PC-9 (cell line): ENCODE measurements around the gene GUCY1A2. TPM values are rescaled to one million over a fixed set of nuclear protein-coding genes. Genes with fewer than 3 reads are reported as not detected.

Experiments
- BruUV-seq: library from RNA; stranded (reverse); fragments of 400-500 nt; replicated peaks from 2 replicates; lab custom pipeline; 2021; lab: Mats Ljungman, UMichigan
- CTCF ChIA-PET: fragments of 300-600 bp; sonication (Branson Sonifier 250); formaldehyde crosslinking; loops from one replicate; lab custom pipeline; 2022; ENCODE audit warnings: antibody characterized with exemption; lab: Charles Lee
- POLR2A ChIA-PET: fragments of 300-600 bp; sonication (Branson Sonifier 250); formaldehyde crosslinking; loops from one replicate; lab custom pipeline; 2022; ENCODE audit warnings: antibody characterized with exemption; ENCODE audit not compliant: unreplicated experiment; lab: Charles Lee
- DNase-seq, 2 experiments: peaks; one replicate each; pipeline versions ENCODE4 v3.0.0 to v3.0.0-alpha.2; 2015 to 2022; ENCODE audit warnings: mixed read lengths in 1 of 2
- H2AFZ ChIP-seq: fragments of 200-600 bp; sonication (generic); 2 replicates; pipeline ENCODE4 v1.8.1; 2017; ENCODE audit warnings: antibody characterized with exemption
- H3F3A ChIP-seq: fragments of 200-600 bp; sonication (generic); 2 replicates; pipeline ENCODE4 v1.8.1; 2017; ENCODE audit warnings: antibody characterized with exemption, mild to moderate bottlenecking, low read depth; ENCODE audit not compliant: insufficient read depth
- H3K27ac ChIP-seq: fragments of 200-600 bp; sonication (generic); 2 replicates; pipeline ENCODE4 v1.6.1; 2016; ENCODE audit warnings: mixed run types
- H3K27me3 ChIP-seq: fragments of 200-600 bp; sonication (generic); 2 replicates; pipeline ENCODE4 v1.6.1; 2016; ENCODE audit warnings: low read depth, mixed run types; ENCODE audit not compliant: insufficient read depth
- H3K36me3 ChIP-seq: fragments of 200-600 bp; sonication (generic); 2 replicates; pipeline ENCODE4 v1.6.1; 2016; ENCODE audit warnings: low read depth, mixed run types
- H3K4me1 ChIP-seq: fragments of 200-600 bp; sonication (generic); replicated peaks from 2 replicates; pipeline ENCODE4 v1.6.1; 2016; ENCODE audit warnings: mixed run types; ENCODE audit not compliant: insufficient read depth
- H3K4me2 ChIP-seq: fragments of 200-600 bp; sonication (generic); 2 replicates; pipeline ENCODE4 v1.6.1; 2017; ENCODE audit warnings: mixed run types
- H3K4me3 ChIP-seq: fragments of 200-600 bp; sonication (generic); 2 replicates; pipeline ENCODE4 v1.6.1; 2016; ENCODE audit warnings: mixed run types
- H3K79me2 ChIP-seq: fragments of 200-600 bp; sonication (generic); 2 replicates; pipeline ENCODE4 v1.6.1; 2017; ENCODE audit warnings: low read depth, mixed run types
- H3K9me2 ChIP-seq: fragments of 200-600 bp; sonication (generic); 2 replicates; pipeline ENCODE4 v1.8.1; 2017; ENCODE audit warnings: mild to moderate bottlenecking; ENCODE audit not compliant: insufficient read depth
- H3K9me3 ChIP-seq: fragments of 200-600 bp; sonication (generic); 2 replicates; pipeline ENCODE4 v1.8.1; 2016; ENCODE audit warnings: low read depth; ENCODE audit not compliant: insufficient read depth
- H4K20me1 ChIP-seq: fragments of 200-600 bp; sonication (generic); 2 replicates; pipeline ENCODE4 v1.8.1; 2017; ENCODE audit not compliant: insufficient read depth
- CTCF ChIP-seq: fragments of 200-600 bp; sonication (generic); conservative IDR thresholded peaks from 2 replicates; pipeline ENCODE4 v1.6.1; 2017; ENCODE audit warnings: mixed run types, antibody characterized with exemption, mild to moderate bottlenecking, moderate library complexity
- EZH2 ChIP-seq: fragments of 200-600 bp; sonication (generic); IDR thresholded peaks from 2 replicates; pipeline ENCODE4 v1.8.0; 2017; ENCODE audit warnings: antibody characterized with exemption, low read depth
- intact Hi-C: fragments of 100-400 bp; cut with micrococcal nuclease; formaldehyde crosslinking; loops from one replicate; pipeline ENCODE4 v1.10.0; 2022; ENCODE audit not compliant: unreplicated experiment
- total RNA-seq: library from RNA; stranded (reverse); gene quantifications from 2 replicates; pipeline ENCODE4 v1.2.3, GENCODE V29; 2021

Gene GUCY1A2
- total RNA-seq, 1 experiment from 2014 or later = not detected

GRCh38 chr11:106644824-106645223 lies 373.5 kb downstream of the GUCY1A2 start:
- BruUV-seq = no TSS peak
- H3K4me3 ChIP-seq = no peak overlapping the region
- DNase-seq = no peak
- no peaks in the 10 kb centered on the region for H3K4me1 ChIP-seq
- no peaks in the 10 kb centered on the region for H3K27me3 ChIP-seq
- H3K36me3 ChIP-seq = no peaks in the 10 kb centered on the region
- H3K27ac ChIP-seq = no peak overlapping the region
- H3K9me3 ChIP-seq = no peaks in the 10 kb centered on the region
- ChIA-PET CTCF (no interaction called here), POLR2A (no interaction called here)
- no peaks in the 10 kb centered on the region for H3F3A ChIP-seq
- intact Hi-C loops = no loop called here
- no peak overlapping the region for H2AFZ ChIP-seq
- H3K79me2 ChIP-seq = no peaks in the 10 kb centered on the region
- no peaks in the 10 kb centered on the region for H3K9me2 ChIP-seq
- no peaks in the 10 kb centered on the region for H4K20me1 ChIP-seq
- no peak for TF ChIP-seq CTCF
- no peak for TF ChIP-seq EZH2
- no peak overlapping the region for H3K4me2 ChIP-seq

GRCh38 chr11:106642331-106642730 lies 375.9 kb downstream of the GUCY1A2 start:
- no peak for DNase-seq
- Histone ChIP-seq H3K36me3 (no peaks in the 10 kb centered on the region), H3K27me3 (no peaks in the 10 kb centered on the region), H3K27ac (no peak overlapping the region), H3K9me2 (no peaks in the 10 kb centered on the region), H4K20me1 (no peaks in the 10 kb centered on the region), H3K4me2 (no peak overlapping the region), H3K79me2 (no peaks in the 10 kb centered on the region), H2AFZ (no peak overlapping the region), H3K4me3 (no peak overlapping the region), H3K4me1 (no peaks in the 10 kb centered on the region), H3K9me3 (no peaks in the 10 kb centered on the region), H3F3A (no peaks in the 10 kb centered on the region)
- ChIA-PET POLR2A (no interaction called here), CTCF (no interaction called here)
- TF ChIP-seq EZH2 (no peak), CTCF (no peak)
- intact Hi-C loops = no loop called here
- BruUV-seq = no TSS peak

GRCh38 chr11:106632283-106632682 lies 386.0 kb downstream of the GUCY1A2 start:
- no peak for DNase-seq
- CTCF ChIA-PET = no interaction called here
- Histone ChIP-seq H2AFZ (no peak overlapping the region), H3K9me2 (peaks cover 6% of the 10 kb centered on the region; the same call in 1 of the 2 replicates), H3K4me1 (no peaks in the 10 kb centered on the region), H3K9me3 (no peaks in the 10 kb centered on the region; the same call in 1 of the 2 replicates), H3K79me2 (no peaks in the 10 kb centered on the region), H3F3A (no peaks in the 10 kb centered on the region), H4K20me1 (no peaks in the 10 kb centered on the region), H3K4me3 (no peak overlapping the region), H3K27me3 (no peaks in the 10 kb centered on the region), H3K4me2 (no peak overlapping the region), H3K36me3 (no peaks in the 10 kb centered on the region), H3K27ac (no peak overlapping the region)
- intact Hi-C loops = no loop called here
- TF ChIP-seq EZH2 = no peak
- TF ChIP-seq CTCF = no peak
- BruUV-seq = no TSS peak
- POLR2A ChIA-PET = no interaction called here
